Hematopoietic multipotent progenitor cell treated with erythropoietin and hydrocortisone succinate and interleukin-3 and kit ligand, for 8 days (in vitro differentiated cells): Measurements from ENCODE around the gene TAT.

Experiments used
- DNase-seq: peaks from one replicate; pipeline ENCODE4 v3.0.0-alpha.2; 2015

The TAT gene

DNA sequence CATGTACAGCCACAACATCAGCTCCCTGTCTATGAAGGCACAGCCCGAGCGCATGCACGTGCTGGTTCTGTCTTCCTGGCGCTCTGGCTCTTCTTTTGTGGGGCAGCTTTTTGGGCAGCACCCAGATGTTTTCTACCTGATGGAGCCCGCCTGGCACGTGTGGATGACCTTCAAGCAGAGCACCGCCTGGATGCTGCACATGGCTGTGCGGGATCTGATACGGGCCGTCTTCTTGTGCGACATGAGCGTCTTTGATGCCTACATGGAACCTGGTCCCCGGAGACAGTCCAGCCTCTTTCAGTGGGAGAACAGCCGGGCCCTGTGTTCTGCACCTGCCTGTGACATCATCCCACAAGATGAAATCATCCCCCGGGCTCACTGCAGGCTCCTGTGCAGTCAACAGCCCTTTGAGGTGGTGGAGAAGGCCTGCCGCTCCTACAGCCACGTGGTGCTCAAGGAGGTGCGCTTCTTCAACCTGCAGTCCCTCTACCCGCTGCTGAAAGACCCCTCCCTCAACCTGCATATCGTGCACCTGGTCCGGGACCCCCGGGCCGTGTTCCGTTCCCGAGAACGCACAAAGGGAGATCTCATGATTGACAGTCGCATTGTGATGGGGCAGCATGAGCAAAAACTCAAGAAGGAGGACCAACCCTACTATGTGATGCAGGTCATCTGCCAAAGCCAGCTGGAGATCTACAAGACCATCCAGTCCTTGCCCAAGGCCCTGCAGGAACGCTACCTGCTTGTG is 40.0 kb downstream of the TAT start:
- no peak for DNase-seq

- no peak for DNase-seq
These were observed 44.5 kb downstream of the TAT start for GRCh38 chr16:71532366-71532765.

GRCh38 chr16:71528863-71529262 is 48.0 kb downstream of the TAT start:
- DNase-seq = no peak

GRCh38 chr16:71528257-71528656 is 48.6 kb downstream of the TAT start:
- no peak for DNase-seq

- DNase-seq = no peak
These were observed 50.7 kb downstream of the TAT start, which contains the start of gene CHST4 for GRCh38 chr16:71526111-71526631. CHST4 (plus strand) TSS chr16:71526426; CDS start chr16:71536678, 10,252 bp downstream.

DNA sequence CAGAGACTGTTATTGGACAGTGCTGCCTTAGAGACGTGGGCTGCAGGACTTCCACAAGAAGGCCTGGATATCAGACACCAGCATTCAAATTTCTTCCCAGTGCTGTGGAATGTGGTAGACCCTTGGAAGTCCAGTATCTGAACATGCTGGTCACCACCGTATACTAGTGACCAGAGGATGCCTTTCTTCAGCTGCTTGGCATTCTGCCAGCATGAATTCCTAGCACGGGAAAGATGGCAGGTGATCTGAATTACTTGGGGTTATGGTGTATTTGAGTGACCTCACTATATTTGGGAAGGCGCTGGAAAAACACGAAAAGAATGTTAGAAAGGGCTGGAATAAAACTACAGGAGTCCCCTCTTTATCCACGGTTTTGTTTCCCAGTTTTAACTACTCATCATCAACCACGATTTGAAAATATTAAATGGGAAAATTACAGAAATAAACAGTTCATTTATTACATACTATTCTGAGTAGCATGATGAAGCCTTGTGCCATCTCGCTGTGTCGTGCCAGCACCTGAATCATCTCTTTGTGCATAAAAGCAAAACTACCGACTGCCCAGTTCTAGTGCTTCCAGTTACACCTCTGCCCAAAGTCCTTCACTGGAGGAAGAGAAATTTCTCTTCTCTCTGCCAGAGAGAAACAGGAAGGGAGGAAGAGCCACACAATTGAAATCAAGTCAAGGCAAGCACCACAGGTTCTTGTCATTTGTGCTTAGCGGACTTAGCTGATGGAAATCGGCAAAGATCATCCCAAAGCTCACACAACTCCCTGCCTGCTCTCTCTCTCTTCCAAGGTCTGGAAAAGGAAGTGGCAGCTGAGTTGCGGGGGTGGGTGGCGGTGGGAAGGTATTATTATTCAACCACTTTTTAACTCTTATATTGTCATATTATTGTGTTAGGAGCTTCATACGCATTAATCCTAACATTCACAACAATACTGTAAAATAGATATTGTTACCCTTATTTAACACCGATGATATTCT is 52.0 kb downstream of the TAT start:
- DNase-seq = no peak

DNA sequence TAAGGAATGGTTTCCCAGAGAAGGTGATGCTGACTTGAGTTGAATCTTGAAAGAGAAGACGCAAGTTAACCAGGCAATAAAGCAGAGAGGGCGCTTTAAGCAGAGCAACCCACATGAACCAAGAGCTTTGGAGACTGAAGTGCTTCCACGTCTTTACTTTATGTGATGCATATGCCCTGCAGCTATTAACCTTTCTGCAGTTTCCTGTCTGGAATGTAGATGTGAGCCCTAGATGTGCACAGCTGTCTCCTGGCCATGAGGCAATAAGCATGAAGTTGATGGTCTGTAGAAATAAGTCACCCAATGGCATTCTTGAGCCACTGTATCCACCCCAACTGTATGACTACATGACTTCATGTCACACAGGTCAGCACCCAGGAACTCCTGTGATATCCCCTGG is 56.3 kb downstream of the TAT start:
- DNase-seq = no peak
